Activated naive CD4-positive, alpha-beta T cell treated with anti-CD3 and anti-CD28 coated beads for 36 hours (primary cell): Measurements from ENCODE around the gene RAC3. TPM values are rescaled to one million over a fixed set of nuclear protein-coding genes. Genes with fewer than 3 reads are reported as not detected.

Experiments used
- CTCF ChIA-PET: fragments of 350-600 bp; sonication (Branson Sonifier 250); formaldehyde crosslinking; loops from one replicate; lab custom pipeline; 2021; ENCODE audit warnings: antibody characterized with exemption; lab: Charles Lee
- DNase-seq: peaks from one replicate; pipeline ENCODE4 v3.0.0-alpha.2; 2020
- H3K27ac Mint-ChIP-seq: one replicate; pipeline ENCODE4 v1.8.0; 2021; ENCODE audit warnings: mild to moderate bottlenecking, mixed read lengths
- H3K27me3 Mint-ChIP-seq: one replicate; pipeline ENCODE4 v1.8.0; 2021; ENCODE audit warnings: low read depth, mixed read lengths
- H3K36me3 Mint-ChIP-seq: one replicate; pipeline ENCODE4 v1.8.0; 2021; ENCODE audit warnings: low read depth, mixed read lengths
- H3K4me1 Mint-ChIP-seq: one replicate; pipeline ENCODE4 v1.8.0; 2021; ENCODE audit warnings: low read depth, mixed read lengths
- H3K4me3 Mint-ChIP-seq: one replicate; pipeline ENCODE4 v1.8.0; 2021; ENCODE audit warnings: mild to moderate bottlenecking, moderate library complexity, mixed read lengths
- H3K9me3 Mint-ChIP-seq: one replicate; pipeline ENCODE4 v1.8.0; 2021; ENCODE audit warnings: mixed read lengths
- intact Hi-C: fragments of 100-400 bp; cut with micrococcal nuclease; formaldehyde crosslinking; loops from one replicate; pipeline ENCODE4 v1.15.1; 2023
- total RNA-seq, 2 experiments: library from RNA; stranded (reverse); gene quantifications; one replicate each; pipeline ENCODE4 v1.2.3, GENCODE V29; 2021

RAC3 gene
- total RNA-seq, 2 experiments from 2014 or later = 4.5 to 4.8 TPM

DNA sequence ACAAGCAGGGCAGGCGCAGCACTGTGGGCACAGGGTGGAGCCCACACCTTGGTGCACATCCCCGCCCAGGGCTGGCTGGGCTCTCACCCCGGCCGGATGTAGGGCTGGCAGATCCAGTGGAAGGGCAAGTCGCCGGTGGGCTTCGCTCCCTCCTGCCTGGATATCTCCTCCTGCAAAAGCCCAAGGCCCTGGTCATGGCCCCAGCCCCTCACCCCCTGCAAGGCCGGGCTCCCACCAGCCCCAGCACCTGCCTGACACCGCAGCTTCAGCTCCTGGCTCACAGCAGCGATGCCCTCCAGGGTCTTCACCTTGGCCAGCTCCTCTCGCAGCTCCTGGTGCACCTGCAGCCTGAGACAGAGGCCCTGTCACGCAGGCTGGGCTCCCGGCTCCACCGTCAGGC lies 29.1 kb downstream of the RAC3 start:
- H3K27me3 Mint-ChIP-seq = no peaks in the 10 kb centered on the region
- CTCF ChIA-PET = no interaction called here
- intact Hi-C loops = no loop called here
- peaks cover 2% of the 10 kb centered on the region for H3K36me3 Mint-ChIP-seq
- H3K9me3 Mint-ChIP-seq = no peaks in the 10 kb centered on the region
- no peak overlapping the region for H3K27ac Mint-ChIP-seq
- H3K4me1 Mint-ChIP-seq = peaks cover 7% of the 10 kb centered on the region
- DNase-seq = no peak
- no peak overlapping the region for H3K4me3 Mint-ChIP-seq

DNA sequence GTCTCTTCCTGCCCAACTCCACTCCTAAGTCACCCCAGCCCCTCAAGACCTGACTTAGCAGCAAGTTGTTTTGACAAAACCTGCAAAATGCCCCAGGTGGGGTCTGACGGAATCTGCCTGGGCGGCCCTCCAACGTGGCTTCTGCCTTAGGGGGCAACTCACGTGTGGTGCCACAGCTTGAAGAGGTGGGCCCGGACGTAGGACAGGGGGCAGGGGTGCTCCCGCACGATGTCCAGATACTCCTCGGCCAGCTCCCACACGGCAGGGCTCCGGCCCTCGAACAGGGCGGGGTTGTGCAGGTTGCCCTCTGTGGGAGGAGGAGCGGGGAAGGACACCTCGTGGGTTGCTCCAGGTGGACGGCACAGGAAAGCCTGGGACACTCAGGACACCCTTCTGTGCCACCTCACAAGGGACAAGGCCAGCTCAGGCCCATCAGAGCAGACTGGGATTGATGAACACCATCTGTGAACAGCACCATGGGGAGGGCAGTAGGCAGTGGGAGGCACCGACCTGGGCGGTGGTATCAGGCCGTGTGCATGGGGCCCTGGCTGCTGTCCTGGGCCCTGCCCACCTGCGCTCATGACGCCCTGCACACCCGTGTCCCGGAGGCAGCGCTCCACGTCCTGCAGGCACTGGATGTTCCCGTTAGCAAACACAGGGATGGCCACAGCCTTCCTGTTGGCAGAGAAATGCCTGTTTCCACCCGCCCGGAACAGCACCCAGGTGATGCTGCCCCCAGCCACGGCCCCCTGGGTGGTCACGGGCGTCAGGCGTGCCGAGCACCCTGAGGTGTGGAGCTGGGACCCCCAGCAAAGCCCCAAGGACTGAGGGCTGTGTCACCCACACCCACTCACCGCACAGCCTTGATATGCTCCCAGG lies 29.8 kb downstream of the RAC3 start:
- intact Hi-C loops = no loop called here
- no peaks in the 10 kb centered on the region for H3K9me3 Mint-ChIP-seq
- H3K27me3 Mint-ChIP-seq = no peaks in the 10 kb centered on the region
- no peak overlapping the region for H3K4me3 Mint-ChIP-seq
- H3K4me1 Mint-ChIP-seq = peaks cover 10% of the 10 kb centered on the region
- H3K27ac Mint-ChIP-seq = no peak overlapping the region
- DNase-seq = no peak
- CTCF ChIA-PET = no interaction called here
- peaks cover 2% of the 10 kb centered on the region for H3K36me3 Mint-ChIP-seq

DNA sequence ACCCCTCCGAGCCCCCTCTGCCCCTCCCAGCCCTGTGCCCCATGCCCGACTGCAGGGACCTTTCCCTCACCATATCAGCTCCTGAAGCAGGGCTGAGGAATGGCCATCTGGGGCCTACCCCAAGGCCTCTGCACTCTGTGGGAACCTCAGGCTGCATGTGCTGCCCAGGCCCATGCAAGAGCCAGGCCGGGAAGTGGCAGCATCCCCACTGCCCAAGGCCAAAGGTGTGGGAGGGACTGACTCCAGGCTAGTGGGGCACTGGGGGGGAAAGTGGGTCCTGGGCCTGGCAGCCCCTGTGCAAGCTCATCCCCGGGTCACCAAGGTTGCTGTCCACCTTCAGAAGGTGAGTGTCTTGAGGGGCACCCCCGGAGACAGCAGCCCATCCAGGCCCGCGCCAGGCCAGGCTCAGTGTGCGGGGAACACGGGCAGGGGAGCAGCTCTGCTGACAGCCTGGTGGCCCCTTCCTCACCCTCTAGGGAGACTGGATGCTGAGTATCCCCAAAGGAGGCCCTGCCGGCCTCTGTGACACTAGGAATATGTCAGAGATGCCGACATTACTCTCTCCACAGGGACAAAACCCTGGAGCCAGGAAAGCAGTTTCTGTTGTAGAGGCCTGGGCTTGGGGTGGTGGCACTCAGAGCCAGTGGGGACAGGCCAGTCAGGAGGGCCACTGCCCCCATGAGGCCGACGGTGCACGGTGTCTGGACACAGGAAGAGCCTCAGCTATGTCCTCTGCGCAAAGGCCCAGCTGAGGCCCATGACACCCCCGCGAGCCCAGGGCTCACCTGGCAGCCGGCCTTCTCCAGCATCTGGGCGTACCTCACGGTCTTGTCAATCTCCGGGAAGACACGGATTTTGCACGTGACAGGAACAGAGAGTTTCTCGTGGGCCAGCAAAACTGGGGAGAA lies 30.9 kb downstream of the RAC3 start:
- no peak overlapping the region for H3K4me3 Mint-ChIP-seq
- intact Hi-C loops = no loop called here
- H3K27ac Mint-ChIP-seq = no peak overlapping the region
- H3K9me3 Mint-ChIP-seq = no peaks in the 10 kb centered on the region
- DNase-seq = no peak
- H3K4me1 Mint-ChIP-seq = peaks cover 14% of the 10 kb centered on the region
- H3K27me3 Mint-ChIP-seq = no peaks in the 10 kb centered on the region
- H3K36me3 Mint-ChIP-seq = peaks cover 2% of the 10 kb centered on the region
- CTCF ChIA-PET = no interaction called here

DNA sequence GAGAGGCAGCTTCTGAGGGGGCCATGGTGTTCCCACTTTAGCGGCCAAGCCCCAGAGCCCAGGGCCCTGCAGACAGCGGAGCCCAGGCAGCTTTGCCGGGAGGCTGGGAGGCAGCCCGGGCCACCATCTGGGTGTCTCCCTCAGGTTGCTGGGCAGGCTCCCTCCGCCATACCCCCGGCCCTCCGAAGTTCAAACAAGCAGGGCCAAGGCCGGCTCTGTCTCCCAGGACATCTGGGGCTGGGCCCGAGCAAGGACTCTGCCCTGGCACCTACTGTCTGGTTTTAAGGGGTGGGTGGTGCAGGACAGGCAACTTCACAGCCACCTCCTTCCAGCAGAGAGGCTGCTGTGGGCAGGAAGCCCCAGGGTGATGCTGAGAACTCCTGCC lies 31.5 kb downstream of the RAC3 start:
- no peak for DNase-seq
- H3K9me3 Mint-ChIP-seq = no peaks in the 10 kb centered on the region
- no peaks in the 10 kb centered on the region for H3K36me3 Mint-ChIP-seq
- H3K27ac Mint-ChIP-seq = no peak overlapping the region
- H3K27me3 Mint-ChIP-seq = no peaks in the 10 kb centered on the region
- intact Hi-C loops = no loop called here
- CTCF ChIA-PET = no interaction called here
- no peak overlapping the region for H3K4me3 Mint-ChIP-seq
- H3K4me1 Mint-ChIP-seq = peaks cover 14% of the 10 kb centered on the region

DNA sequence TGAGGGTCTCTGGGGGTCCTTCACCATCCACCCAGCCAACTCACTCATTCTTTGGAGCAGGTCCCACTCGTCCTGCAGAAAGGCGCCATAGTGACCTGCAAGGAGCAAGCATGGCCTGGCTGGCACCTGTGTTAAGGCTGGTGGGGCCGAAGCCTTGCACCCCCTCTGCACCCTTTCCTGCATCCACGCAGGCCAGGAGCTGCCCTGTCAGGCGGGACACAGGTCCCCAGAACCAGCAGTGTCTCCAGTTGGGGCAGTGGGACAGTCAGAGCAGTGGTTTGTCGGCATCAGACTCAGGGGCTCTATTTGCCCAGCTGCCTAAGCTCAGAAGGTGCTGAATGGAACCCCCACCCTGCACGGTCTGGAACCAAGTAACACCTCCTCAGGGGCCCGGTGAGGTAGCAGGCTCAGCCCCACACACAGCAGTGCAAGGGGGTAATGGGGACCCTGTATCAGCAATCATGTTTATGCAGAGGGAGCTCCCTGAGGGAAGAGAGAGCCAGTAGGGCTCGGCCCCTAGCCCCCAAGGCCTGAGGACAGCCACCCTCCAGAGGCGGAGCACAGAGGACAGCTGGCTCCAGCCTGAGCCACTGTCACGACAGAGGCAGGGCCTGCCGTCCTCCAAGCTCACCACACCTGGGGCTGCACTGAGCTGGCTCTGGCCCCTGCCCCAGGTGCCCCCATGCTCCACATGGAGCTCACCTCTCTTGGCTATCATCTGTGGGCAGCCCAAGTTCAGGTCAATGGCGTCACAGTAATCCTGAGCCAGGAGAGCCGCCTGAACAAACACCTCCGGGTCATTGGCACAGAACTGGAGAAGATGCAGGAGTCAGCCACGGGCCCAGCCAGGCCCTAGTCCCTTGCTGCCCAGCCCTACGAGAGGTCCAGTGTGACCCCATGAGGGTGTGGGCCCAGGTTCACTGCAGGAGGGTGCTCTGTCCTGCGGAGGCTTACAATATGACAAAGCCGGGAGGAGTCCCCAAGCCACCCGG lies 32.2 kb downstream of the RAC3 start:
- Mint-ChIP-seq H3K4me3 (peak overlapping the region; percentile 71), H3K27ac (peak overlapping the region; percentile 50), H3K4me1 (peaks cover 14% of the 10 kb centered on the region), H3K9me3 (no peaks in the 10 kb centered on the region), H3K36me3 (no peaks in the 10 kb centered on the region), H3K27me3 (no peaks in the 10 kb centered on the region)
- no peak for DNase-seq
- CTCF ChIA-PET = interaction anchor here (0.6 kb wide), 1 partner anchor 96 kb away, joined by 3 read pairs; no protein-coding TSS in a partner anchor
- intact Hi-C loops = loop anchor here (2.0 kb wide), 1 partner anchor 35 kb away; the partner anchor contains the start of gene FASN

DNA sequence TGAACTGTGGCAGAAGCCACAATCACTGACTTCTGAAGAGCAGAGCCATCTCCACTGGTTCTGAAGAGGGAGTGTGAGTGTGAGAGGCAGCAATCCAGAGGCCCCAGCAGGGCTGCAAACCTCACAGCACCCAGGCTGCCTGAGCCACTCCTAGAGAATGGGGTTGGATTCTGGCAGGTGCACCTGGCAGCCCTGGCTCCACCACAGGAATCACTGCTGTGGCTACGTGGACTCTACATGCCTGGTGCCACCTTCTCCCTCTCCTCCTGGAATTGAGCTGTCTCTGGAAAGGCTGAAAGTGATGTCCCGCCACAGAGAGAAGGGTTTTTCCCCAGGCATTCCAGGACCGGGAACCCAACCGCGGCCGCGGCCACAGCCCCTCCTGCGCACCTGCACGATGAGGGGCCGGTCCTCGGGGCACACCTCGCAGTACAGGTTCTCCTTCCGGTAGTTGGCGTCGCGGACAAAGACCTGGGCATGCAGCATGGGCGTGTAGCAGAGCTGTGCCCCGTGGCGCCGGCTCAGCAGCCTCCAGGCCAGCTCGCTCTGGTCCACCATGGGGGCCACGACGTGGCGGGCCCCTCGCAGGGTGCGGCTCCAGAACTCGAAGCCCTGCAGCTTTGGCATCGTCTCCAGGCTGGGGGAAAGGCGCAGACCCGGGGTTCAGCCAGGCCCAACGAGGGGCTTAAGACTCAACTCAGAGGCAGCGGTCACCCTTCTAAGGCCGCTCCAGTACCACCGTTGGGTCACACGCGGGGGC lies 33.1 kb downstream of the RAC3 start:
- peak overlapping the region; percentile 71 for H3K4me3 Mint-ChIP-seq
- no peak for DNase-seq
- peak overlapping the region; percentile 50 for H3K27ac Mint-ChIP-seq
- CTCF ChIA-PET = interaction anchor here (1.8 kb wide), 1 partner anchor 8 kb away, joined by 4 read pairs; no protein-coding TSS in a partner anchor
- no peaks in the 10 kb centered on the region for H3K9me3 Mint-ChIP-seq
- H3K4me1 Mint-ChIP-seq = peaks cover 14% of the 10 kb centered on the region
- H3K36me3 Mint-ChIP-seq = no peaks in the 10 kb centered on the region
- no peaks in the 10 kb centered on the region for H3K27me3 Mint-ChIP-seq
- intact Hi-C loops = loop anchor here (2.0 kb wide), 1 partner anchor 34 kb away; the partner anchor contains the start of gene FASN

DNA sequence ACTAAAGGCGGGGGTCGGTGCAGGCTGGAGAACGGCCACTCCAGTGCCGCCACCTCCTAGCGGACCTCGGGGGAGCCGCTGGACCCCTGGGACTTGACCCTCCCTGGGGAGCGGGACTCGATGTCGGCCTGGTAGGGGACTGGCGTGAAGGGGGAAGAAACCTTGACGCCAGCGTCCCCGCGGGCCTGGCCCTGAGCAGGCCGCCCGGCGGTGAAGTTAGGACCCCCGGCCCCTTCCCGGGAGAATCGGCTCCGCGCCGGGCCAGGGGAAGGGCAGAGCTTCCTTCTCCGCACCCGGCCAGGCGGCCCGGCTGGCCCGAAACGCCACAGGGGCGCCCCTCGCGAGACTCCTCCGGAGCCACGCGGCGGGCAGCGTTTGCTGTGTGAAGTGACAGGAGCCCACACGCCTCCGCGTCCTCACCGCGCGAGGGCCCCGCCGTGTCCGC lies 33.7 kb downstream of the RAC3 start:
- no peaks in the 10 kb centered on the region for H3K36me3 Mint-ChIP-seq
- peaks cover 14% of the 10 kb centered on the region for H3K4me1 Mint-ChIP-seq
- intact Hi-C loops = loop anchor here (2.0 kb wide), 1 partner anchor 34 kb away; the partner anchor contains the start of gene FASN
- CTCF ChIA-PET = interaction anchor here (0.6 to 1.8 kb wide), 2 partner anchors 8 to 9 kb away, joined by 4 read pairs; no protein-coding TSS in a partner anchor
- H3K9me3 Mint-ChIP-seq = no peaks in the 10 kb centered on the region
- H3K27ac Mint-ChIP-seq = no peak overlapping the region
- peak overlapping the region; percentile 71 for H3K4me3 Mint-ChIP-seq
- H3K27me3 Mint-ChIP-seq = no peaks in the 10 kb centered on the region
- DNase-seq = no peak

DNA sequence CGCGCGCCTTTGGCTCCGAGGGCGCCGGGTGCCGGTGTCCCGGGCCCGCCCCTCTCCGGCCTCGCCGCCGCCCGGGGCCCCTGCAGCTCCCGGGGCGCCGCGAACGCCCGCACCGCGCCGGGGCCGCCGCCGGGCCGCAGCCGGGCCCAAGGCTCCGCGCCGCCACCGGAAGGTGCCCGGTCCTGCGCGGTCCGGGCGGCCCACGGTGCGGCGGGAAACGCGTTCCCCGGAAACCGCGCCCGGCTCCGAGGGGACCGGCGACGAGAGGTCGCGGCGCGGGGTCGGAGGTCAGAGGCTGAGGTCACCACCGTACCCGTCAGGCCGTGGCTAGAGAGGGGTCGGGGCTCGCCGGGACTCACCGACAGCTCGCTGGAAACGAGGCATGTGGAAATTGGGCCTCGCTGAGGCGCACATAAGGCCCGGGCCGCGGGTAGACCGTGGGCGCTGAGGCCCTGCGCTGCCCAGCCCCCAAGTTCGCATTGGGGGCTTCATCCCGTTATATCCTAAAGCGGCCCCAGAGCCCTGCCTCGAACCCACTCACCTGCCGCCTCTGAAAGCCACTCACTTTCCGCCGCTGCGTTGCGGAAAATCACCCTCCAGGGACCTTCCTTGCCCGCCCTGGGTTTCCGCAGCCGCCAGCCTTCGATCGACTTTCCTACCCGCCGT lies 34.3 kb downstream of the RAC3 start, which contains the start of gene DUS1L:
Gene DUS1L (minus strand): TSS at position 167 of the 666 bp plus-strand sequence. CDS start 745 bp downstream, outside the sequence.
- no peaks in the 10 kb centered on the region for H3K36me3 Mint-ChIP-seq
- CTCF ChIA-PET = interaction anchor here (0.6 to 1.8 kb wide), 3 partner anchors 8 to 36 kb away, joined by 4 to 8 read pairs (median 4); no protein-coding TSS in a partner anchor

DNA sequence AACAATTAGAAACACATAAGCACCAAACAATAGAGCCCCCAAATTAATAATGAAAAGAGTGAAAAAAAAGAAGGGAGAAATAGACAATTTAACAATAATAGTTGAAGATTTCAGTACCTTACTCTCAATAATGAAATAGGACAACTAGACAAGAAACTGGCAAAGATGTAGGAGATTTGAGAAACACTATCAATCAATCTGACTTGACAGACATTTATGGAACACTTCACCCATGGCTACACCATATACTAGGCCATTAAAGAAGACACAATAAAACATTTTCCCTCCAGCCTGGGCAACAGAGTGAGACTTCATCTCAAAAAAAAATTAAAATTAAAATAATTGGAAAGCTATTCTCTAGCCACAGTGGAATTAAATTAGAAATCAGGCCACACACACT lies 39.1 kb downstream of the RAC3 start:
- Mint-ChIP-seq H3K9me3 (no peaks in the 10 kb centered on the region), H3K27ac (peak overlapping the region; percentile 26), H3K36me3 (no peaks in the 10 kb centered on the region), H3K4me1 (peaks cover 7% of the 10 kb centered on the region), H3K27me3 (no peaks in the 10 kb centered on the region), H3K4me3 (no peak overlapping the region)
- CTCF ChIA-PET = interaction anchor here (0.6 to 0.7 kb wide), 2 partner anchors 11 to 370 kb away, joined by 3 to 4 read pairs; no protein-coding TSS in a partner anchor
- intact Hi-C loops = no loop called here
- DNase-seq = no peak

More for the DNA sequence above, 34.3 kb downstream of the RAC3 start, which contains the start of gene DUS1L:
- Mint-ChIP-seq H3K9me3 (no peaks in the 10 kb centered on the region), H3K4me1 (peaks cover 14% of the 10 kb centered on the region), H3K4me3 (peak within 1 kb of the TSS; percentile 87), H3K27ac (peak within 1 kb of the TSS; percentile 90), H3K27me3 (no peaks in the 10 kb centered on the region)
- peak; percentile 74 for DNase-seq
- intact Hi-C loops = loop anchor here (2.0 kb wide), 1 partner anchor 33 kb away; the partner anchor contains the start of gene FASN

DNA sequence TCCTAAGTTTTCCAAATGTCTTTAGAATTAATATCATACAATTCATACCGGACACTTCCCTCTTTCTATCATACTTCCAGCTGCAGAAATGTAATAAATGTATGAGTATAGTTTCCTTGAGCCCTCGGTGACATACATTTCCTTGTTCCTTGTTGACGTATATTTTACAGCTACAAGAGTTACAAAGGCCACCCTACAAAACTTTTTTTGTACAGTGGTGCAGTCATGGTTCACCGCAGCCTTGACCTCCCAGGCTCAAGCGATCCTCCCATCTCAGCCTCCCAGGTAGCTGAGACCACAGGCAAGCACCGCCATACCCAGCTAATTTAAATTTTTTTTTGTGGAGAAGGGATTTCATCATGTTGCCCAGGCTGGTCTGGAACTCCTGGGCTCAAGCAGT lies 41.3 kb downstream of the RAC3 start:
- intact Hi-C loops = no loop called here
- DNase-seq = no peak

More for the DNA sequence above, 41.3 kb downstream of the RAC3 start:
- CTCF ChIA-PET = interaction anchor here (0.6 to 1.0 kb wide), 2 partner anchors 52 to 54 kb away, joined by 3 read pairs; no protein-coding TSS in a partner anchor
- Mint-ChIP-seq H3K27me3 (no peaks in the 10 kb centered on the region), H3K36me3 (no peaks in the 10 kb centered on the region), H3K27ac (no peak overlapping the region), H3K4me3 (no peak overlapping the region), H3K9me3 (no peaks in the 10 kb centered on the region), H3K4me1 (no peaks in the 10 kb centered on the region)
